ENCODE data around the gene RASGRF2.

DNA sequence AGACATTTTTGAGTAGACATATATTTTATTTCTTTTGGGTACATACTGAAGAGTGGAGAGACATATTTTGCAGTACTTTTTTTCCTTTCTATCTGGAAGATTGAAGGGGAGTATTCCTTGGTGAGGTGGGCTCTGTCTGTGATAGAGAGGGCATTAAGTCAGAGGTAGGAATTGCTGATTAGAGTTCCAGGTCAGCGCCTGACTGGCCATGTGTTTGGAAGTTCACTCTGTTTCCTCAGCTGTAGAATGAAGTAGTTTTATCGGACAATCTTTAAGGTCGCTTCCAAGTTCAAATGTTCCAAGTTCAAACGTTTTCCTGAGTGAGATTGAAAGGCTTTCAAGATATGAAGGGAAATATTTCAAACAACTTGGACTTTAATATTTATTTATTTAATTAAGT lies 45.5 kb downstream of the RASGRF2 start:
- TF ChIP-seq, protein P1, sequence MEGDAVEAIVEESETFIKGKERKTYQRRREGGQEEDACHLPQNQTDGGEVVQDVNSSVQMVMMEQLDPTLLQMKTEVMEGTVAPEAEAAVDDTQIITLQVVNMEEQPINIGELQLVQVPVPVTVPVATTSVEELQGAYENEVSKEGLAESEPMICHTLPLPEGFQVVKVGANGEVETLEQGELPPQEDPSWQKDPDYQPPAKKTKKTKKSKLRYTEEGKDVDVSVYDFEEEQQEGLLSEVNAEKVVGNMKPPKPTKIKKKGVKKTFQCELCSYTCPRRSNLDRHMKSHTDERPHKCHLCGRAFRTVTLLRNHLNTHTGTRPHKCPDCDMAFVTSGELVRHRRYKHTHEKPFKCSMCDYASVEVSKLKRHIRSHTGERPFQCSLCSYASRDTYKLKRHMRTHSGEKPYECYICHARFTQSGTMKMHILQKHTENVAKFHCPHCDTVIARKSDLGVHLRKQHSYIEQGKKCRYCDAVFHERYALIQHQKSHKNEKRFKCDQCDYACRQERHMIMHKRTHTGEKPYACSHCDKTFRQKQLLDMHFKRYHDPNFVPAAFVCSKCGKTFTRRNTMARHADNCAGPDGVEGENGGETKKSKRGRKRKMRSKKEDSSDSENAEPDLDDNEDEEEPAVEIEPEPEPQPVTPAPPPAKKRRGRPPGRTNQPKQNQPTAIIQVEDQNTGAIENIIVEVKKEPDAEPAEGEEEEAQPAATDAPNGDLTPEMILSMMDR (IDR thresholded peaks at IDR 0.05 in 4 of 5, conservative IDR thresholded peaks at IDR 0.05 in 1 of 5): no peak
- TF ChIP-seq POLR2A (IDR thresholded peaks at IDR 0.05): no peak
